GM12874 (cell line): ENCODE measurements around the gene SEPTIN1.
A peak's percentile ranks its signal among the peaks of the same experiment; 100 is the strongest.

Source experiments
- CTCF ChIP-seq: IDR thresholded peaks from 2 replicates; pipeline ENCODE4 v1.5.1; 2011; ENCODE audit warnings: low read depth, mild to moderate bottlenecking, control low read depth, low read length, moderate library complexity; ENCODE audit not compliant: insufficient read depth

Gene SEPTIN1

GRCh38 chr16:30418350-30419181, 36.2 kb upstream of the SEPTIN1 start:
- no peak for TF ChIP-seq CTCF

- TF ChIP-seq CTCF = 0 out of 2 replicates have a peak, but pooled peaks have one; percentile 6
Measured at GRCh38 chr16:30417529-30418349, 35.4 kb upstream of the SEPTIN1 start.

GRCh38 chr16:30416624-30417528, 34.5 kb upstream of the SEPTIN1 start:
- no peak for TF ChIP-seq CTCF

- no peak for TF ChIP-seq CTCF
Measured at GRCh38 chr16:30416047-30416603, 33.8 kb upstream of the SEPTIN1 start.

- TF ChIP-seq CTCF = no peak
Measured at GRCh38 chr16:30414159-30414558, 31.8 kb upstream of the SEPTIN1 start.

GRCh38 chr16:30413112-30413806, 30.9 kb upstream of the SEPTIN1 start:
- TF ChIP-seq CTCF = no peak
